ENCODE measurements around the gene FAF1. TPM values are rescaled to one million over a fixed set of nuclear protein-coding genes. Genes with fewer than 3 reads are reported as not detected.

The FAF1 gene
- total RNA-seq, 4 donors from 2014 or later: 39.7 to 60.6 (median 42.9) TPM

DNA sequence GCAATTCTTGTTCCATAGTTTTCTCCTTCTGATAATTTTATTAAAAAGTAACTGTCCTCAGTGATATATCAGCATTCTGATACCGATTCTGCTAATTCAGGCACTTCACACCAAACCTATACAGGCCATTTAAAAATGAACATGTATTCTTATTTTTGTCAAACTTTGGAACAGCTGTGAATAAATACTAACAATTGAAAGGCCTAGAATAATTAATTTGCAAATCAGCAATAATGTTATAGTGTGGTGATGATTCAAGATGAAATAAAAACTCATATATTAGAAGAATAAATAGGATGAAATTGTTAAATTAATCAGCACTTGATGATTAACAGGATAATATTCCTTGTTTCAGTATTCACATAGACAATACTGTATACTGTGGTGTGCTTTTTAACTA, 19.9 kb upstream of the FAF1 start:
- H3K4me3 ChIP-seq: peak overlapping the region in 3 of 4 donors; percentile 0 to 97 (median 77)

GRCh38 chr1:50978852-50979781, 19.1 kb upstream of the FAF1 start:
- TF ChIP-seq CTCF (IDR thresholded peaks at IDR 0.05) (no peak), POLR2A (IDR thresholded peaks at IDR 0.05; ENCODE audit: low read depth) (no peak), EP300 (IDR thresholded peaks at IDR 0.05) (no peak), POLR2AphosphoS5 (IDR thresholded peaks at IDR 0.05) (no peak)
- DNase-seq (ENCODE audit: extremely low spot score): no peak
- intact Hi-C loops (cut with DNase I): no loop called here
- Histone ChIP-seq H3K36me3 (peaks cover 0 to 1% (median 0%) of the 10 kb centered on the region in 4 donors), H3K27ac (replicated peaks in 1 of 4) (peak overlapping the region; percentile 95 to 100 (median 98)), H3K4me1 (peaks cover 0 to 58% (median 27%) of the 10 kb centered on the region in 4 donors), H3K4me3 (peak overlapping the region; percentile 77 to 97 (median 88)), H3K9me3 (no peaks in the 10 kb centered on the region), H3K27me3 (no peaks in the 10 kb centered on the region)
- WGBS: 18% methylated on average over 10 of the region's 10 CpGs

More for the DNA sequence above, 19.9 kb upstream of the FAF1 start:
- H3K27me3 ChIP-seq: no peaks in the 10 kb centered on the region
- H3K36me3 ChIP-seq: no peaks in the 10 kb centered on the region
- intact Hi-C loops (cut with DNase I): no loop called here
- DNase-seq (ENCODE audit: extremely low spot score): no peak
- 66% methylated on average over 1 of the region's 1 CpG for whole genome bisulfite sequencing
- H3K9me3 ChIP-seq: no peaks in the 10 kb centered on the region
- H3K4me1 ChIP-seq: peaks cover 3 to 50% (median 27%) of the 10 kb centered on the region in 4 donors
- H3K27ac ChIP-seq (replicated peaks in 1 of 4): peak overlapping the region; percentile 95 to 100 (median 98)
- TF ChIP-seq EP300 (IDR thresholded peaks at IDR 0.05) (no peak), POLR2A (IDR thresholded peaks at IDR 0.05; ENCODE audit: low read depth) (no peak)

GRCh38 chr1:50978144-50978851, 18.2 kb upstream of the FAF1 start:
- DNase-seq (ENCODE audit: extremely low spot score): no peak
- H3K4me3 ChIP-seq: peak overlapping the region; percentile 77 to 97 (median 88)
- H3K4me1 ChIP-seq: peaks cover 0 to 61% (median 31%) of the 10 kb centered on the region in 4 donors
- H3K27ac ChIP-seq (replicated peaks in 1 of 4): peak overlapping the region; percentile 95 to 100 (median 98)
- no peaks in the 10 kb centered on the region for H3K27me3 ChIP-seq
- TF ChIP-seq EP300 (IDR thresholded peaks at IDR 0.05) (no peak), POLR2AphosphoS5 (IDR thresholded peaks at IDR 0.05) (peak; percentile 26 to 67)
- intact Hi-C loops (cut with DNase I): no loop called here
- WGBS: 11% methylated on average over 14 of the region's 42 CpGs
- no peaks in the 10 kb centered on the region for H3K9me3 ChIP-seq
- peaks cover 0 to 5% (median 0%) of the 10 kb centered on the region in 4 donors for H3K36me3 ChIP-seq

GRCh38 chr1:50977575-50978143, 17.6 kb upstream of the FAF1 start:
- H3K27me3 ChIP-seq: no peaks in the 10 kb centered on the region
- WGBS: 0% methylated on average over 12 of the region's 63 CpGs
- H3K4me1 ChIP-seq: peaks cover 0 to 62% (median 32%) of the 10 kb centered on the region in 4 donors
- intact Hi-C loops (cut with DNase I): no loop called here
- TF ChIP-seq EP300 (IDR thresholded peaks at IDR 0.05): no peak
- peak; percentile 17 to 64 for TF ChIP-seq POLR2AphosphoS5 (IDR thresholded peaks at IDR 0.05)
- TF ChIP-seq POLR2A (IDR thresholded peaks at IDR 0.05; ENCODE audit: low read depth): no peak
- H3K27ac ChIP-seq (replicated peaks in 1 of 4): peak overlapping the region; percentile 95 to 100 (median 98)
- H3K4me3 ChIP-seq: peak overlapping the region; percentile 77 to 97 (median 88)
- peaks cover 0 to 5% (median 0%) of the 10 kb centered on the region in 4 donors for H3K36me3 ChIP-seq
- no peaks in the 10 kb centered on the region for H3K9me3 ChIP-seq
- DNase-seq (ENCODE audit: extremely low spot score): no peak

GRCh38 chr1:50976890-50977574, 17.0 kb upstream of the FAF1 start:
- 6% methylated on average over 26 of the region's 26 CpGs for WGBS
- DNase-seq (ENCODE audit: extremely low spot score): peak; percentile 92
- intact Hi-C loops (cut with DNase I): no loop called here
- H3K4me1 ChIP-seq: peaks cover 0 to 57% (median 31%) of the 10 kb centered on the region in 4 donors
- H3K27ac ChIP-seq (replicated peaks in 1 of 4): peak overlapping the region; percentile 95 to 100 (median 98)
- H3K36me3 ChIP-seq: peaks cover 0 to 5% (median 0%) of the 10 kb centered on the region in 4 donors
- no peaks in the 10 kb centered on the region for H3K9me3 ChIP-seq
- H3K4me3 ChIP-seq: peak overlapping the region; percentile 77 to 97 (median 88)
- TF ChIP-seq POLR2AphosphoS5 (IDR thresholded peaks at IDR 0.05): peak; percentile 9 to 32
- TF ChIP-seq POLR2A (IDR thresholded peaks at IDR 0.05; ENCODE audit: low read depth): no peak
- TF ChIP-seq EP300 (IDR thresholded peaks at IDR 0.05): no peak
- no peaks in the 10 kb centered on the region for H3K27me3 ChIP-seq

All from esophagus muscularis mucosa (tissue), 4 donors.